Ramos (cell line): ENCODE results near the gene KANK4.

ENCODE experiments used
- in situ Hi-C: fragments of 300-500 bp; cut with MboI; formaldehyde crosslinking; loops from one replicate; pipeline ENCODE4 v1.14.3; 2022; ENCODE audit warnings: low sequenced_read_pairs; ENCODE audit not compliant: unreplicated experiment

The KANK4 gene

GRCh38 chr1:62318756-62319544 lies at the start of gene KANK4:
KANK4 (minus strand) TSS chr1:62319434; CDS start chr1:62281564, 37,870 bp downstream.
- in situ Hi-C loops, result no loop called here

GRCh38 chr1:62368989-62369388 lies 49.8 kb upstream of the KANK4 start:
- in situ Hi-C loops, result no loop called here

- in situ Hi-C loops, result no loop called here
Measured at GRCh38 chr1:62367005-62367557, 47.8 kb upstream of the KANK4 start.

GRCh38 chr1:62364721-62365120 lies 45.5 kb upstream of the KANK4 start:
- in situ Hi-C loops, result no loop called here

- in situ Hi-C loops, result no loop called here
Measured at GRCh38 chr1:62362926-62363325, 43.7 kb upstream of the KANK4 start.

GRCh38 chr1:62362061-62362917 lies 43.1 kb upstream of the KANK4 start:
- in situ Hi-C loops, result no loop called here

GRCh38 chr1:62361431-62361830 lies 42.2 kb upstream of the KANK4 start:
- in situ Hi-C loops, result no loop called here

GRCh38 chr1:62358665-62359373 lies 39.6 kb upstream of the KANK4 start:
- in situ Hi-C loops, result no loop called here

- in situ Hi-C loops, result no loop called here
Measured at GRCh38 chr1:62357916-62358315, 38.7 kb upstream of the KANK4 start.

- in situ Hi-C loops, result no loop called here
Measured at GRCh38 chr1:62356257-62356835, 37.1 kb upstream of the KANK4 start.

GRCh38 chr1:62355095-62355494 lies 35.9 kb upstream of the KANK4 start:
- in situ Hi-C loops, result no loop called here

- in situ Hi-C loops, result no loop called here
Measured at GRCh38 chr1:62353853-62354252, 34.6 kb upstream of the KANK4 start.

GRCh38 chr1:62352387-62352786 lies 33.2 kb upstream of the KANK4 start:
- in situ Hi-C loops, result no loop called here

- in situ Hi-C loops, result no loop called here
Measured at GRCh38 chr1:62349470-62350233, 30.4 kb upstream of the KANK4 start.

GRCh38 chr1:62346886-62347285 lies 27.7 kb upstream of the KANK4 start:
- in situ Hi-C loops, result no loop called here

- in situ Hi-C loops, result no loop called here
Measured at GRCh38 chr1:62343911-62344310, 24.7 kb upstream of the KANK4 start.

- in situ Hi-C loops, result no loop called here
Measured at GRCh38 chr1:62342270-62342669, 23.0 kb upstream of the KANK4 start.

GRCh38 chr1:62341615-62342014 lies 22.4 kb upstream of the KANK4 start:
- in situ Hi-C loops, result no loop called here

GRCh38 chr1:62341089-62341488 lies 21.9 kb upstream of the KANK4 start:
- in situ Hi-C loops, result no loop called here
